ENCODE results near the gene E2F7. TPM values are rescaled to one million over a fixed set of nuclear protein-coding genes. Genes with fewer than 3 reads are reported as not detected.

The E2F7 gene
- total RNA-seq, 1 experiment from 2014 or later = 19.5 TPM

DNA sequence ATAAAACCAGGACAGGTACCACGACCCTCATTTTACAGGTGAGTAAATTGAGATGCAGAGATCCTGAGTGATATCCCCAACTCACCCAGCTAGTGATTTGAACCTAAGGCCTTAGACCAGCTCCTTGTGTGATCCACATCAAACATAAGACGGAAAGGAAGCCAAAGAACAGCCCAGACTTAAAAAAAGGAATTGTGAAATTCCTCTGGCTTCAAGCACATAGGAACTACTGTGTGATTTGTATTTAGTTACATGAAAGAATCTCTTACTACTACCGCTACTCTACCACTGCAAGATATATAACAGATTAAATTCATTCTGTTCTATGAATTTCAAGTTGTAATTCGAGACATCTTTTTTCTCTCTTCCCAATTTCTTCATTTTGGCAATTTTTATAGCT, 10.5 kb downstream of the E2F7 start:
- no peak overlapping the region for H3K4me3 ChIP-seq (replicated peaks in 1 of 2; ENCODE audit: low read depth in 1 of 2, low read length in 2 of 2)
- no peaks in the 10 kb centered on the region for H3K9me2 ChIP-seq (ENCODE audit: insufficient read depth)
- peaks cover 0 to 10% of the 10 kb centered on the region in 2 experiments; a peak in 1 of 4 replicates for H3K4me1 ChIP-seq (ENCODE audit: control insufficient read depth in 1 of 2, insufficient read depth in 2 of 2, low read length in 2 of 2)
- H3K9me3 ChIP-seq (ENCODE audit: control insufficient read depth in 1 of 2, insufficient read depth in 1 of 2, low read depth in 1 of 2, low read length in 2 of 2) = no peaks in the 10 kb centered on the region
- H4K20me1 ChIP-seq (ENCODE audit: insufficient read depth) = no peaks in the 10 kb centered on the region
- H3K27ac ChIP-seq (ENCODE audit: low read depth, low read length) = no peak overlapping the region
- intact Hi-C loops (cut with micrococcal nuclease) = no loop called here
- ATAC-seq (no peak), DNase-seq (ENCODE audit: low read depth, low spot score) (no peak)
- H3K4me2 ChIP-seq (ENCODE audit: low read length) = no peak overlapping the region
- no peaks in the 10 kb centered on the region for H3K27me3 ChIP-seq (ENCODE audit: insufficient read depth, low read length)
- peaks cover 3 to 22% of the 10 kb centered on the region in 2 experiments; a peak in 2 of 4 replicates for H3K36me3 ChIP-seq (ENCODE audit: control insufficient read depth in 1 of 2, insufficient read depth in 2 of 2, low read length in 2 of 2)
- ChIA-PET POLR2A (no interaction called here), RAD21 (ENCODE audit: low non-redundant PET in 1 of 2, low total read pairs in 2 of 2, uncharacterized antibody in 2 of 2, unreplicated experiment in 2 of 2) (no interaction called here), CTCF (no interaction called here)
- H3K9ac ChIP-seq (ENCODE audit: low read length) = no peak overlapping the region
- peaks cover 63% of the 10 kb centered on the region for H3K79me2 ChIP-seq (ENCODE audit: insufficient read depth, low read length)
- TF ChIP-seq TCF7L2 (IDR thresholded peaks at IDR 0.05; ENCODE audit: borderline replicate concordance, extremely low read depth, insufficient read depth, insufficient read length) (no peak), ELF1 (IDR thresholded peaks at IDR 0.05; ENCODE audit: borderline replicate concordance, low read depth) (no peak), SIN3A (IDR thresholded peaks at IDR 0.05; ENCODE audit: low read depth) (no peak), ZFX (IDR thresholded peaks at IDR 0.05) (no peak), POLR2A (IDR thresholded peaks at IDR 0.05; ENCODE audit: borderline replicate concordance, extremely low read depth, insufficient read depth, insufficient read length) (no peak), EZH2phosphoT487 (IDR thresholded peaks at IDR 0.05; ENCODE audit: borderline replicate concordance) (no peak), CEBPB (IDR thresholded peaks at IDR 0.05; ENCODE audit: low read depth) (no peak), ZNF274 (IDR thresholded peaks at IDR 0.05; ENCODE audit: low read depth, low read length) (no peak), POLR2AphosphoS5 (IDR thresholded peaks at IDR 0.05; ENCODE audit: low read depth, low read length) (no peak), CBX3 (IDR thresholded peaks at IDR 0.05; ENCODE audit: low read depth) (no peak)
- TF ChIP-seq, protein P1, sequence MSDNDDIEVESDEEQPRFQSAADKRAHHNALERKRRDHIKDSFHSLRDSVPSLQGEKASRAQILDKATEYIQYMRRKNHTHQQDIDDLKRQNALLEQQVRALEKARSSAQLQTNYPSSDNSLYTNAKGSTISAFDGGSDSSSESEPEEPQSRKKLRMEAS (IDR thresholded peaks at IDR 0.05) = no peak
- TF ChIP-seq, protein P2, sequence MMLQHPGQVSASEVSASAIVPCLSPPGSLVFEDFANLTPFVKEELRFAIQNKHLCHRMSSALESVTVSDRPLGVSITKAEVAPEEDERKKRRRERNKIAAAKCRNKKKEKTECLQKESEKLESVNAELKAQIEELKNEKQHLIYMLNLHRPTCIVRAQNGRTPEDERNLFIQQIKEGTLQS (IDR thresholded peaks at IDR 0.05) = no peak
- no peak overlapping the region for H2AFZ ChIP-seq (ENCODE audit: low read depth, low read length, poor library complexity, severe bottlenecking)
- no TSS peak for BruUV-seq (replicated peaks)

DNA sequence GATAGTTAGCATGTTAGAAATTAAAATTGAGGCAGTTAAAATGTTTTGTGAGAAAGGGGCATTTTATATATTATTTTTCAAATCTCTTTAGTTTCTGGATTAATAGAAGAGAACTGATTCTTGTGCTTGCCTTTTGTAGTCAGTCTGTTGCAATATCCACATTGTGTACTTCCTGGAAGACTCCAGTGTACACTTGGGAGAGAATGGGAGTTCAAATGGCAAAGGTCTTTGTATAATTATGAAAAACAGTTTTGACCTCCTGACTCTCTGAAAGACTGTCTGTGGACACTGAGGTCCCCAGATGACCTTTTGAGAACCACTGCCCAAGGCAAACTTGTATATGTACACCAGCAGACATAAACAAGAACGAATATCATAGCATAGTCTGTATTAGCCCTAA, 12.1 kb downstream of the E2F7 start:
- Histone ChIP-seq H2AFZ (ENCODE audit: low read depth, low read length, poor library complexity, severe bottlenecking) (no peak overlapping the region), H3K36me3 (ENCODE audit: control insufficient read depth in 1 of 2, insufficient read depth in 2 of 2, low read length in 2 of 2) (peaks cover 5 to 29% of the 10 kb centered on the region in 2 experiments; a peak in 3 of 4 replicates), H3K27me3 (ENCODE audit: insufficient read depth, low read length) (no peaks in the 10 kb centered on the region), H3K4me1 (ENCODE audit: control insufficient read depth in 1 of 2, insufficient read depth in 2 of 2, low read length in 2 of 2) (no peaks in the 10 kb centered on the region), H3K4me3 (replicated peaks in 1 of 2; ENCODE audit: low read depth in 1 of 2, low read length in 2 of 2) (no peak overlapping the region), H3K9ac (ENCODE audit: low read length) (no peak overlapping the region), H3K4me2 (ENCODE audit: low read length) (no peak overlapping the region), H3K27ac (ENCODE audit: low read depth, low read length) (no peak overlapping the region), H3K9me3 (ENCODE audit: control insufficient read depth in 1 of 2, insufficient read depth in 1 of 2, low read depth in 1 of 2, low read length in 2 of 2) (no peaks in the 10 kb centered on the region), H3K9me2 (ENCODE audit: insufficient read depth) (no peaks in the 10 kb centered on the region), H3K79me2 (ENCODE audit: insufficient read depth, low read length) (peaks cover 57% of the 10 kb centered on the region), H4K20me1 (ENCODE audit: insufficient read depth) (no peaks in the 10 kb centered on the region; the same call in 1 of the 2 replicates)
- no peak for ATAC-seq
- POLR2A ChIA-PET = no interaction called here
- RAD21 ChIA-PET (ENCODE audit: low non-redundant PET in 1 of 2, low total read pairs in 2 of 2, uncharacterized antibody in 2 of 2, unreplicated experiment in 2 of 2) = no interaction called here
- CTCF ChIA-PET = no interaction called here
- intact Hi-C loops (cut with micrococcal nuclease) = no loop called here
- no peak for DNase-seq (ENCODE audit: low read depth, low spot score)
- no TSS peak for BruUV-seq (replicated peaks)
- TF ChIP-seq, protein P3, sequence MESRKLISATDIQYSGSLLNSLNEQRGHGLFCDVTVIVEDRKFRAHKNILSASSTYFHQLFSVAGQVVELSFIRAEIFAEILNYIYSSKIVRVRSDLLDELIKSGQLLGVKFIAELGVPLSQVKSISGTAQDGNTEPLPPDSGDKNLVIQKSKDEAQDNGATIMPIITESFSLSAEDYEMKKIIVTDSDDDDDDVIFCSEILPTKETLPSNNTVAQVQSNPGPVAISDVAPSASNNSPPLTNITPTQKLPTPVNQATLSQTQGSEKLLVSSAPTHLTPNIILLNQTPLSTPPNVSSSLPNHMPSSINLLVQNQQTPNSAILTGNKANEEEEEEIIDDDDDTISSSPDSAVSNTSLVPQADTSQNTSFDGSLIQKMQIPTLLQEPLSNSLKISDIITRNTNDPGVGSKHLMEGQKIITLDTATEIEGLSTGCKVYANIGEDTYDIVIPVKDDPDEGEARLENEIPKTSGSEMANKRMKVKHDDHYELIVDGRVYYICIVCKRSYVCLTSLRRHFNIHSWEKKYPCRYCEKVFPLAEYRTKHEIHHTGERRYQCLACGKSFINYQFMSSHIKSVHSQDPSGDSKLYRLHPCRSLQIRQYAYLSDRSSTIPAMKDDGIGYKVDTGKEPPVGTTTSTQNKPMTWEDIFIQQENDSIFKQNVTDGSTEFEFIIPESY (IDR thresholded peaks at IDR 0.05; ENCODE audit: extremely low read depth, insufficient replicate concordance, low read length) = no peak
- TF ChIP-seq, protein P1 (IDR thresholded peaks at IDR 0.05) = no peak
- no peak for TF ChIP-seq CBX3 (IDR thresholded peaks at IDR 0.05; ENCODE audit: low read depth)
- no peak for TF ChIP-seq FOSL1 (IDR thresholded peaks at IDR 0.05; ENCODE audit: low read depth)
- TF ChIP-seq POLR2A (IDR thresholded peaks at IDR 0.05; ENCODE audit: borderline replicate concordance, extremely low read depth, insufficient read depth, insufficient read length) = no peak
- no peak for TF ChIP-seq YY1 (IDR thresholded peaks at IDR 0.05; ENCODE audit: extremely low read depth, insufficient replicate concordance, low read depth, low read length)
- no peak for TF ChIP-seq SP1 (IDR thresholded peaks at IDR 0.05; ENCODE audit: low read depth)
- TF ChIP-seq CEBPB (IDR thresholded peaks at IDR 0.05; ENCODE audit: low read depth) = no peak
- no peak for TF ChIP-seq EGR1 (IDR thresholded peaks at IDR 0.05; ENCODE audit: low read depth)
- TF ChIP-seq EZH2 (IDR thresholded peaks at IDR 0.05) = no peak
